Activated CD8-positive, alpha-beta memory T cell treated with anti-CD3 and anti-CD28 coated beads for 1 hour (primary cell): ENCODE data around the gene DBR1.

ENCODE experiments used
- DNase-seq, 2 donors: peaks; one replicate each; pipeline ENCODE4 v3.0.0-alpha.2; 2020; ENCODE audit warnings: low read depth in 1 of 2; ENCODE audit errors: extremely low read depth in 1 of 2

Gene DBR1, protein sequence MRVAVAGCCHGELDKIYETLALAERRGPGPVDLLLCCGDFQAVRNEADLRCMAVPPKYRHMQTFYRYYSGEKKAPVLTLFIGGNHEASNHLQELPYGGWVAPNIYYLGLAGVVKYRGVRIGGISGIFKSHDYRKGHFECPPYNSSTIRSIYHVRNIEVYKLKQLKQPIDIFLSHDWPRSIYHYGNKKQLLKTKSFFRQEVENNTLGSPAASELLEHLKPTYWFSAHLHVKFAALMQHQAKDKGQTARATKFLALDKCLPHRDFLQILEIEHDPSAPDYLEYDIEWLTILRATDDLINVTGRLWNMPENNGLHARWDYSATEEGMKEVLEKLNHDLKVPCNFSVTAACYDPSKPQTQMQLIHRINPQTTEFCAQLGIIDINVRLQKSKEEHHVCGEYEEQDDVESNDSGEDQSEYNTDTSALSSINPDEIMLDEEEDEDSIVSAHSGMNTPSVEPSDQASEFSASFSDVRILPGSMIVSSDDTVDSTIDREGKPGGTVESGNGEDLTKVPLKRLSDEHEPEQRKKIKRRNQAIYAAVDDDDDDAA

DNA sequence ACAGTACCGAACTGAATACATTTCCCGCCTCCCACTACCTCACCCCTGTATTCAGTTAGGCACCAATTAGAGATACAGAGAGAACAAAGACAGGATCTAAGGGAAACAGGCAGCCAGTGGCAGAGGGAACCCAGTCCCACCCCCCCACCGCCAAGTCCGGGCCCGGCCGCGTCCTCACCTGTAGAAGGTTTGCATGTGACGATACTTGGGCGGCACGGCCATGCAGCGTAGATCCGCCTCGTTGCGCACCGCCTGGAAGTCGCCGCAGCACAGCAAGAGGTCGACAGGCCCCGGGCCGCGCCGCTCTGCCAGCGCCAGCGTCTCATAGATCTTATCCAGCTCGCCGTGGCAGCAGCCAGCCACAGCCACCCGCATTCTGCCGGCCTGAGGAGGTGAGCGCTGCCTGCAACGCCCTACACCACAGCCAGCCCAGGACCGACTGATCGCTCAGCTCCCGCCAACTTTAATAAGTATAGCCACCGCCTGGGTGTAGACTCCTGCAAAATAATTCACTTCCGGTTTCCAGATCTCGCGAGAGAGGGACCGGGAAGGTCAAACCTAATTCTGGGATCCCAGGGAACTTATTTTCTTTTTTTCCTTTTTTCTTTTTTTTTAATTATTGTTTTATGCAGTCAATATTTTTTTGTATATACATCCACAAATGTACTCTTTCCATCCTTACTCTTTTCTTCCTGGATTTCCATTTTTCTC, at the start of gene DBR1:
Gene DBR1 (minus strand): TSS at position 501 of the 711 bp plus-strand sequence. CDS start 126 bp downstream, at position 375.
- DNase-seq: peak; percentile 40 to 52

DNA sequence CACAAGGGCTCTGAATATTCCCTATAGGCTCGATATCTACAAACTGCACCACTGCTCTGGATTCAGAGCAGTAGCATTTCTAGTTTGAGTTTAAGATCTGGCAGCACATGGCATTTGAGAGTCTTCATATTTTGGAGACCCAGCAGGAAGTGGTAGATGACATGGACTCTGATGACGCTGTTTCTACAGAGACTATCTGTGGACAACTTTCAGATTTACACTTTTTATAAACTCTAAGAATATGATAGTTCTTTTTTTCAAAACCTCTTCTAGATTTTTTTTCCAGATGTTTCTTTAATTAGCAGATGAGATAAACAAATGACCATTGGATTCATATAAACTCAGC, 48.2 kb upstream of the DBR1 start:
- DNase-seq: no peak

DNA sequence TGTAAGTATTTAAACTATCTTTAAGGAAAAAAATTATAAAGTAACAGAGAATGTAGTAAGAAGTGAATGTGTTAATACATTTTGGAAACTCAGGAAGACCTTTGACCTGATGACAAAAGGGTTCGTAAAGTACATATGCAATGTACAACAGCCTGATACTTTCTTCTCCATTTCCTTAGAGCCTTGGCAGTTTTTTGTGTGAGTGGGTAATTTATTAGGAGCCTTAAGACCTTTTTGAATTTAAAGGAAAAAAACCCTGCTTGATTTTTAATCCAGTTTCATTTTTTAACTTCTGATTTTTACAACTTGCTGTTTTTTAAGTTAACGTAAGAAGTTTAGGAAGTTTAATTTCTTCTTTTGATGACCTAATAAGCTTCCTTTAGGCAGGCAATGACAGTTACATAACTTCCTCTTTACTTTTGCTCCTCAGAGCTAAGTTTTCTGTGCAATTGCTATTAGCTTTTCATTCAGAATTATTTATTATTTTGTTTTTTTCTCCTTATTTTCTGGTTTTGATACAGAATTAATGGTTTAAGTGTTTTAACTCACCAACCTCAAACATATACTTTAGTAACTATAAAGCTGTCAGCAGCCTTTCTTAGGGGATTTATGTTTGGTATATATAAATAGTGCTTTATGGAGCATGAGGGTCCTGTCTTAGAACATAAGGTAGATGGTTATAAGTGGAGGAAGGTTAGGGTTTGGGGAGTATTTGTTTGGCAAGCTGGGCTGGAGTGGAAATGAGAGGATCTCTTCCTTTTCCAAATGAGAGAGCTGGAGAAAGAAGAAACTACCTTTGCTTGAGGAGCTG, 47.6 kb upstream of the DBR1 start:
- no peak for DNase-seq

DNA sequence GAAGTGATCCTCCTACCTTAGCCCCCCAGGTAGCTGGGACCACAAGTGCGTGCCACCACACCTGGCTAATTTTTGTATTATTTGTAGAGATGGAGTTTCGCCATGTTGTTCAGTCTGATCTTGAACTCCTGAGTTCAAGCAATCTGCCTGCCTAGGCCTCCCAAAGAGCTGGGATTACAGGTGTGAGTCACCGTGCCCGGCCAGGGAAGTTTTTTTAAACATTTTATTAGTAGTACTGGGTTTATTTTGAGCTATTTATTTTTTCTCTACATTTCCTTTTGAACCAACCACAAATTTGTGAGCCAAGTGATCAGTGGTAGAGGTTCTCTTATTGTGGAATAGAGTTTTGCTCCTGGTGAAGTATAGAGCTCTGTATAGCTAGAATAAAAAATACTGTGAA, 46.1 kb upstream of the DBR1 start:
- no peak for DNase-seq

DNA sequence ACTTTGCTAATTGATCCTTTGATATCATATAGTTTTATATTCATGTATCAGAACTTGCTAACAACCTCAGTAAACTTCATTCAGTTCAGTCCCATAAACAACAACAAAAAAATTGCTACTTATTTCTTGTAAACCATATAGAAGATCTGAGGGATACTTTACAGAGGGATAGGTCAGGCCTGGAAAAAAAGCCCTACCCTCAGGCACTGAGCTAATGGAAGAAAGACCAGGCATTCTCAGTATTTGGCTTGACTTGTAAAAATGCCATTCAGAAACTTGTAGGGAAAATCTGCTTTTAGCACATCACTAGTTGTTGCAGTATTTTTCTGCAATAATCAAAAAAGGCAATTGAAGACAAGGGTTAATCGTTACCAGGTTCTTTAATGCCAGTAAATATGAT, 45.5 kb upstream of the DBR1 start:
- no peak for DNase-seq

DNA sequence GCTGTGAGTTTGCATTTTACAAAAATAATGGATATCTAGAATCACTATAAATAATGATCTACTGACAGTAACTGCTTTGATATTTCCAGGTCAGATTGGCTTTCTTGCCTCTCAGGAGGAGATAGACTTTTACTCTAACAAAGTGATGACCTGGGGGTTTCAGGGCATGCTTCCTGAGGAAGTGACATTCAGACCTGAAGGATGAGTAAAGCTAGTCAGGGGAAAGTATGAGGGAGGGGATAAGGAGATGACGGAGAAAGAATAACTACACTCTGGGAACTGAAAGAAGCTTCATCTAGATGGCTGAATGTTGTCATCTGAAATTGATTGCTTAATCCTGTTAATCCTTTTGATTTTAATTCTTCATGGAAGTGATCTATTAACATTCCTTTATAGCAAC, 44.5 kb upstream of the DBR1 start:
- no peak for DNase-seq

DNA sequence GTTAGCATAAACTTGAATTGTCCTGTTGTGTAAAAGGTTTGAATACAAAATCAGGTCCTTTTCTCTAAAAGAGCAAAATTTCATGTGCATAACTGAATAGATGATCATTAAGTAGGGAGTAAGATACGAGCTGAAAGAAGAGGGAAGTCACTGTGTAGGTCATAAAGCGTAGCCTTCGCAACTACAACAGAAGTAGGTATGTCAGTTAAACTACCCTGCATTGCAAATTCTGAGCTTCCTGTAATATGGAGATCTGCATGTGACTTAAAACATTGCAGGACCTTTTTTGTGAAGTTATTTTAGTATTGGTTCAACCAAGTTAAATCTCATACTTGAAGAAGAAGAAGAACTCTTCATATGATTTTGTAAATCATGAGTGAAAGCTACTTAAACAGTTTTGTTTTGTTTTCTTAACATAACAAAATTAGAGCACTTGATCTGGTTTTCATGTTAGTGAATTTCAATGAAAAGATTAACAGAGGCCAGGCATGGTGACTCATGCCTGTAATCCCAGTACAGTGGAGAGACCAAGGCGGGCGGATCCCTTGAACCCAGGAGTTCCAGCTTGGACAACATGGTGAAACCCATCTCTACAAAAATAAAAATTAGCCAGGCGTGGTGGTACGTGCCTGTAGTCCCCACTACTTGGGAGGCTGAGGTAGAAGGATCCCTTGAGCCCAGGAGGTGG, 38.8 kb upstream of the DBR1 start:
- no peak for DNase-seq

DNA sequence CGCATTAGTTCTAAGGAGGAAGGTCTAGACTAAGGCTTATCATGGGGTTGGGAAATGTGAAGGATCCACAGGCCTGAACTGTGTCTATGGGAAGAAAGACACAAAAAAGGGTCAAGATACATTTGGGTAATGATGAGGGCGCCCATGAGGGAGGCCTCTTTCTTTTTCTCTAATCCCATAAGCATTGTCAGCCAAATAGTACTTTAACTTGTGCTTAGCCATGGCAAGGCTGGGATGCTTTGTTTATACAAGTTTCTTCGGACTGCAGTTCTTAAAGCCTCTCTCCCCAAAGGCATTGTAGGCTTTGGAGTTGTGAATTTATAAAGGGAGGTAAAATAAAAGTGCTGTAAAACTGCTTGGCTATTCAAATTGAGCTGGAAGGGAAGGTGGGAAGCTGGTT, 35.8 kb upstream of the DBR1 start:
- no peak for DNase-seq

DNA sequence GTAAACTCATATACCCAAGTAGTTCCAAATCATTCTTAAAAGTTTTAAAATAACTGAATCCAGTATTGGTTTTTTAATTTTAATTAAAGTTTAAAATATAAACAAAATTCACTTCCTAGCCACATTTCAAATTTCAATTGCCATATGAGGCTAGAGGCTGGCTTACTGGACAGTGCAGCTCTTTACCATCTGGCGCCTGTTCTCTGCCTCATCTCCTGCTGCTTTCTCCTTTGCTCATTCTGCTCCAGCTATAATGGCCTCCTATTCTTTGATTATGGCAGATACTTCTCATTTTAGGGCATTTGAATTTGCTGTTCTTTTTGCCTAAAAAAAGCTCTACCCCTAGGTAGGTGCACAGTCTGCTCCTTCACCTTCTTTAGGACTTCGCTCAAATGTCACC, 31.5 kb upstream of the DBR1 start:
- DNase-seq: no peak

DNA sequence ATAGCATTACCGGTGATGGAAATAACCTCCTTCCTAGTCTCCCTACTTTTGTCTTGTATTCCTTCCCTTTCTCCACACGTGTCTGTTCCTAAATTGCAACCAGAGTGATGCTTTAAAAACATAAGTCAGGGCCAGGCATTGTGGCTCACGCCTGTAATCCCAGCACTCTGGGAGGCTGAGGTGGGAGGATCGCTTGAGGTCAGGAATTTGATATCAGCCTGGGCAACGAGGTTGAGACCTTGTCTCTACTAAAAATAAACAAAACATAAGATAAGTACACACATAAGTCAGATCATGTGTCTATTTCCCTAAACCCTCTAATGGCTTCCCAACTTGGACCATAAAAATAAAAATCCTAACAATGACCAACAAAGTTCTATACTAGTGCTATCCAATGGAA, 30.8 kb upstream of the DBR1 start:
- no peak for DNase-seq

DNA sequence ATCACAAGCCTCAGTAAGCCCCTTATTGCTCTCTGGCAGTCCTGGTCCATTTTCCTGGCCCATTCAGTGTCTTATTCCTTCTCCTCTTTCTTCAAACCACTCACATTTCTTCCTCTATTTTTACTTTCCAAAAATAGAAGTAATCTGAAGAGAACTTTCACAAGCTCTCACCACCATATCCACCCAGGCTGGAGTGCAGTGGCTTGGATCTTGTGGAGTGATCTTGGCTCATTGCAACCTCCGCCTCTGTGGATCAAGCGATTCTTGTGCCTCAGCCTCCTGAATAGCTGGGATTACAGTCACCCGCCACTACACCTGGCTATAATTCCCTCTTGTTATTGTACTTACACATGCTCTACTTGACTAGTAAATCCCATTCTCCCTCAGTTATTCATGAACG, 29.2 kb upstream of the DBR1 start:
- no peak for DNase-seq

DNA sequence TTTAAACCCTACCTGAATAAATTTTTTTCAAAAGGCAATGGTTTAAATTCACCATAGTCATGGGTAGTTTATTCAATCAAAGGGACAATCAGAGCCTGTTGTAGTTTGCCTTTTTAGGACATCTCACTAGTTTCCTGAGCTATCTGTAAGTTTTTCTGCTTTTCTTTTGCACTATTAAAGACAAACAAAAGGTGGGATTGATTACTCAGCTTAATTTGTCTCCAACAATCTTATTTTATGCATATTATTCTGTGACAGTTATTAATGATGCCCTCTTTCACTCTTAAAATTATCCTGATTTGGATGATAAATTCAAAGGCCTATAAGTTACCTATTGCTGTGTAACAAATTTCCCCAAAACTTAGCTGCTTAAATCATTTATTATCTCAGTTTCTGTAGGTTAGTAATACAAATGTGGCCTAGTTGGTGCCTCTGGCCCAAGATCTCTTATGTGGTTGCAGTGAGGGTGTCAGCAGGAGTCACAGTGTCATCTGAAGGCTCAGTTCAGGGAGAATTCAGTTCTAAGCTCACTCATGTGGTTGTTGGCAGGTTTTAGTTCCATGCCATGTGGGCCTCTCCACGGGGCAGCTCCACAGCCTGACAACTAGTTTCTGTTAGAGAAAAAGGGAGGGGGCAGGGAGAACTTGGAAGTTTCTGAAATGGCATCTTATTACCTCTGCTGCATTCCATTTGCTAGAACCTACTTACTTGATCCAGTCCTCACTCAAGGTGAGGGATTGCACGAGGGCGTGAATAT, 28.4 kb upstream of the DBR1 start:
- no peak for DNase-seq

DNA sequence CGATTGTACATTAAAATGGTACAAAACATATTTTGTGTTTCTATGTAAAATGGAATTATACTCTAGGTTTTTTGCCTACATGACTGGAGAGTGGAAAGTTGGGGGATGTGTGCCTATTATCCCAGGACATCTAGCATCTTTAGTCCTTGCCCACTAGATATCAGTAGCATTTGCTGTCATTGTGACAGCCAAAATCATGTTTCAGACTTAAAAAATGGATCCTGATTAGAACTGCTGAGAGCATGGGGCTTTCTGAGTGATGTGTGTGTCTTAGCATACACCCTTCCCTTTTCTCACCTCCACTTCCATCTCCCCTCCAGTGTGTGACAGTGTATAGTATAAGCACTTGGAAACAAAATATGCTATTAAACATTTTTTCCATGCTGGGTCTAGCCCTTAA, 25.7 kb upstream of the DBR1 start:
- DNase-seq: no peak

DNA sequence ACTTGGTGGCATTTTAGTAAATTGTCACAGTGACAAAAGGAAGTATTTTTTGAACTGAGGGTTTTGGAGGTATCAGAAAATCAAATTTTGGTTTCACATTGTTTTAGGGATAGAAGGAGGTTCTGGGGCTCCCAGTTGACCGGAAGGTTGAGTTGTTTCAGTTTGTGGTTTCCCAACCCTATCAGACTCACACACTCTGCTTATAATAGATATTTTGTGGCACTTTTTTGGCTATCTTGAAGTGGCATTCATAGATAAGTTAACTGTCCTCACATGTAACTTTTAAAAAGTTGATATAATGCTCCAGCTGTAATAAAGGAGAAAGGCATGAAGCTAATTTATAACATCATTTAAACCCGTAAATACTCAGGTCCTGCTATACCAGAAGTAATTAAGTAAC, 25.1 kb upstream of the DBR1 start:
- DNase-seq: no peak

DNA sequence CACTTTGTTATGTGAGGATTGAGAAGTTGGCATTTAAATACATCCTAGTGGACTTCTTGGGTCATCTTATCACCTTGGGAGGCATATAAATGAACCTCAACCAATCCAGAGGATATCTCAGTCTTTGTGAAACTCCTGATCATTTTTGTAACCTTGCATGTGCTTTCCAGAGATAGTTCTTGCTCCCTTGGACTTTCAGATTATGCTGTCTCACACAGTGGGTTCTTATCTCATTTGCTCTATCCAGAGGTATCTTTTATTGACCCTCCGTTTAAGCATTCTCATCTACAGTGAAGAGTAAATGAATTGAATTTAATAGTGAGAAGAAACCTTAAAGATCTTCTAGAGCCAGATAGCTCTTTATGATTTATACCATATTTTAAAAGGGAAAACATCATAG, 22.8 kb upstream of the DBR1 start:
- DNase-seq: no peak

DNA sequence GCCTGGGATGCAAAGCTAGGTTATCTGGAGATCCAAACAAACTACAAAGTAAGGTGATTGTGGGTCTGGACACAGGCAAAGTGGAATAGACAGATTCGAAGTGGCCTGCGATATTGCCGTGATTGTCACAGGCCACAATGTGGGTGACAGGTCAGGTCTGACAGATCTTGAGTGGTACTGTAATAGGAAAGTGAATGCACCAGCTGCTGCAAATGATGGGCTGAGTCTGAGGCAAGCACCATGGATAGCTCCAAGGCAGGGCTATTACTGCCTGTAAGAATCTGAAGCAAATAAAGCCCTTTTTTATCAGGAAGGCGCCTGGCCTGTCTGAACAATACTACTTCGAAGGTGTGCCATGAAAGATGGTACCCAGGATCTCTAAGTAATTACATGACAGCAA, 22.3 kb upstream of the DBR1 start:
- no peak for DNase-seq

DNA sequence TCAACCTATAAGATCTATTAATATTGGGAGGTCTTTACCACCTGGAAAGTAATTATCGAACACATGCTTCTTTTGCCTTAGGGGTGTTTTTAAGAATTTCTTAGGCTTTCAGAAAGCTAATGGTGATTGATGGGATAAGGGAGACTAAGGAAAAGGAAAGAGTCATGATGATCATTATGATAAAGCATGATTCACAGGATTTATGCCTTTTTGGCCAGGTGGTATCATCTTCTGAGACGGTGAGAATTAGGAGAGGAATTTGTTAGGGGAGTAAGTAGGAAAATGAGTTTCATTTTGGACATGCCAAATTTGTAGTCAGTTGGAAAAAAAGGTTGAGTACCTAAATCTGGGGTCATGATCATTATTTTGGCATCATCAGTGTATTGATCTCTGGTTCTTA, 21.3 kb upstream of the DBR1 start:
- no peak for DNase-seq

DNA sequence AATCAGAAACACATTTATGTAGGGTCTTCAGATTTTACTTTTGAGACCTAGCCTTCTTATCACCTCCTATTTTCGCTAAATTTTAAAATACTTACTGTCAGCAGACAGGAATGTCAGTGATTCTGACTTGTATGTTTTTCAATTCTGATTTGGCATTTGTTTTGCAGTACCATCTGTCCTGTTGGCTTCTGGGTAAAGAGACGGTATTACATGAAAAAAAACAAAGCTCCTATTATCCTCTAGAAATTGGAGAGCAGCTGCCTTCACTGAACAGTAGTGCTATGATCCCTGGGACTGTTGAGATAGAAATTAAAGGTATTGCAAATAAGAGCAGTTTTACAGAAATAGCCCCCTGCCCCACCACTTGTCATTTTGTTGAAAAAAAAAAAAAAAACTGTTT, 20.8 kb upstream of the DBR1 start:
- DNase-seq: no peak

DNA sequence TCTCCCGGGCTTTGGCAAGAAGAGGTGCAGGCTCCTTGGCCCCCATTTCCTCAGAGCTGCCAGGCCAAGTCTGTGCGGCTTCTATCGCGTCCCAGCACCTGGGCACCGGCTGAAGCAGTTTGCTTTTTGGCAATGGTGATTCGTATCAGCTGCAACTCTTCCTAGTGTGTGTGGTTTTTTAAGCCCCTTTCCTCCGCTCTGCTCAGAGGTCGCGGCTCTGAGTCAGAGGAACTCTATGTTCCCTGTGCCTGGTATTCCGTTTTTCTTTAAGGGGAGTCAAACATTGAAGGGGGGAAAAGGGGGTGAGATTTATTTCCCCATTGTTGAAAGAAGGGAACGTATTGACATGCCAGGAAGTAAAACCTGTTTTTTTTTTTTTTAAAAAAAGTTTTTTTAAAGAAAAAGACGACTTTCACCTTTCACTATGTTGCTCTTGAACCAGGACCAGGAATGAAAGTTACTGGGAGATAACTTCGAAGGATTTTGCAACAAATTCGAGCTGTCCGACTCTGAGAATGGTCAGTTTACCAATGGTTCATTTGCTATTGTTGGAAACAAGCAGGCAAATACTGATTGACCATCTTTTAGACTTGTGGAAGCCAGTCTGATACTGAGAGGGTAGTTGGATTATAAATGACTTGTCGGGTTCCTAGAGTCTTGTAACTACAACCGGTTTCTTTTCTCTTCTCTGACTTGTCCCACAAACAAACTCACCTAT, 13.5 kb upstream of the DBR1 start:
- no peak for DNase-seq
